NCI-H1048 (cell line): Measurements from ENCODE around the gene P2RY13.

Experiments
- DNase-seq: peaks from one replicate; lab custom pipeline; 2025; lab: John Stamatoyannopoulos, UW

Gene P2RY13

GRCh38 chr3:151293127-151293526 lies 36.2 kb downstream of the P2RY13 start:
- no peak for DNase-seq

GRCh38 chr3:151290673-151291072 lies 38.7 kb downstream of the P2RY13 start:
- no peak for DNase-seq

- no peak for DNase-seq
Measured at GRCh38 chr3:151289445-151289844, 39.9 kb downstream of the P2RY13 start.

- no peak for DNase-seq
Measured at GRCh38 chr3:151285940-151286339, 43.4 kb downstream of the P2RY13 start.

- no peak for DNase-seq
Measured at GRCh38 chr3:151283907-151284461, 45.4 kb downstream of the P2RY13 start.

GRCh38 chr3:151283387-151283786 lies 46.0 kb downstream of the P2RY13 start:
- DNase-seq: no peak

- no peak for DNase-seq
Measured at GRCh38 chr3:151282921-151283320, 46.4 kb downstream of the P2RY13 start.

- no peak for DNase-seq
Measured at GRCh38 chr3:151281671-151282324, 47.6 kb downstream of the P2RY13 start.

- no peak for DNase-seq
Measured at GRCh38 chr3:151278230-151278629, 51.1 kb downstream of the P2RY13 start, which contains the start of gene P2RY14. TSS of gene P2RY14 (minus strand) at chr3:151278542. CDS start at chr3:151214316, 64,226 bp downstream.

- DNase-seq: no peak
Measured at GRCh38 chr3:151276687-151277042, 52.7 kb downstream of the P2RY13 start.
